Hematopoietic multipotent progenitor cell treated with erythropoietin and hydrocortisone succinate and interleukin-3 and kit ligand, for 17 days (in vitro differentiated cells): ENCODE data around the gene ZNF268.
"Not testable (repeated sequence)": the region's sequence is repeated elsewhere in the genome, so short reads cannot be mapped to it uniquely, and the experiment has no call there.

ENCODE experiments used
- DNase-seq: peaks from one replicate; pipeline ENCODE4 v3.0.0-alpha.2; 2015; ENCODE audit warnings: low spot score

The ZNF268 gene

DNA sequence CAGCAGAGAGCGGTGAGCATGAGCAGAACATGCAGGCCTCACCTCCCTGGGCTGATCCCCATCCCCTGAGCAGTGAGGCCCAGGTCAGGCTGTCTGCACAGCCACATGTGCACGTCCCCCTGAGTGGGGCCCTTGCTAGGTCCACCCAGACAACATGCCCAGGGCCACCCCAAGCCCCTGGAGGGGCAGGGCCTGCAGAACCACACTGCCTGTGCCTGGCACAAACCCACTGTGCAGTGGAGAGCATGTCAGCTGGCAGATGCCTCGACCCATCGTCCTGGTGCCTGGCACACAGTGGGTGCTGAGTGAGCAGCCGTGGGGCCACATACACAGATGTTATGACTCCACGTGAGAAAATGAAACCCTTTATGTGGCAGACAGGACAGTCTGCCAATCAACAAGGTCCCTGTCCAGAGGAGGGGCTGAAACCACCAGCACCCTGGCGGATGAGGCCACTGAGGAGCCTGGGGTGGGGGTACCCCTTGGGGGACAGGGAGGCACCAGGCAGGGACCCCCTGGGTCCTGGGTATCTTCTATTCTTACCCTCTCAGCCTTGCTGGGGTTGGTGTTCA lies 46.1 kb downstream of the ZNF268 start:
- DNase-seq, result no peak

GRCh38 chr12:133231001-133231400 lies 49.7 kb downstream of the ZNF268 start:
- DNase-seq, result no peak

GRCh38 chr12:133233006-133233405 lies 51.7 kb downstream of the ZNF268 start:
- no peak for DNase-seq

DNA sequence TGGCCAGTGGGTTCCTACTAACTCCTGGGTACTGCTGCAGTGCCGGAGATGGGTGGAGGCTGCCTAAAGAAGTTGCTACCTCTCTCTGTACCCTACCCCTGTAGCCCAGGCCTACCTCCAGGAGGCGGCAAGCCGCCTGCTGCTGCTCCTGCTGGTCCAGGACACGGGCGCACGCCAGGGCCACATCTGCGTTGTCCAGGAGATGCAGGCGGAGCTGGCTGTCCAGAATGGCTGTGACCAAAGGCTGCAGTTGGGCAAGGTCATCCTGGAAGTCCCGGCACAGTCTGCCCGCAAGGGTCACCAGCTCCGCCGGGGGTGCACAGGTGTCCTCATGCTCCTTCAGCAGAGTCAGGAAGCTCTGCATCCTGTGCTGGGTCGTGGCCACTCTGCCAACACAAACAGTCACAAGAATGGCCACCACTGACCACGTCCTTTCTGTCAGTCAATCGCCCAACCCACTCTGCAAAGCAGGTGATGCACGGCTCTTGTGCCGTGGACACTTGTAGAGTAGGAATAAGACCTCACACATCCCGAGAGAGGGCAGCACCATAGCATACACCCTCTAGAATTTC lies 52.8 kb downstream of the ZNF268 start:
- no peak for DNase-seq

GRCh38 chr12:133234971-133235370 lies 53.7 kb downstream of the ZNF268 start:
- DNase-seq, result no peak

DNA sequence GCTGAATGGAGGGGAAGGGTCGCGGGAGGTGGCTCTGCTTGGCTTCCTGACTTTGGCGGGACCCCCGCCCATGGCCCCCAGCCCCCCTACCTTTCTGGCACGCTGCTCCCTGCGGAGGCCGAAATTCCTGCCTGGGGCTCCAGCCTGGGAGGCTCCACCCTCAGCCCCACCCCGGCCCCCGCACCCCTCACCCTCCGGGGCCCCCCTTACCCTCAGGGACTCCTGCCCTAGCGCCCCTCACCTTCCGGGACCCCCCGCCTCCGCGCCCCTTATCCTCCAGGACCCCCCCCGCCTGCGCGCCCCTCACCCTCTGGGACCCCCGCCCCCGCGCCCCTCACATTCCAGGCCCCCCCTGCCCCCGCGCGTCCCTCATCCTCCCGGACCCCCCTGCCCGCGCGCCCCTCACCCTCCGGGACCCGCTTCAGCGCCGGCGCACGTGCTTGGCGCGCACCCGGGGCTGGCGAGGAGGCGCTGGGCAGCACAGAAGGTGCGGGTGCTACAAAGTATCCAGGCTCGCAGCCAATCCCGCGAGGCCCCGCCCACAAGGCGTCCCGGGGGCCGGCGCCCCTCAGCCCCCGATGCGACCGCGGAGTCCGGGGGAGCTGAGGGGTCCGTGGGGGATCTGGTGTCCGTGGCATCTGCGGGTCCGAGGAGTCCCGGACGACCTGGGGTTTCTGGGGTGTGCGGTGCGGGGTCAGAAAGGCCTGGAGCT lies 54.3 kb downstream of the ZNF268 start, which contains the start of gene ANHX:
Gene ANHX (minus strand): TSS at position 477 of the 712 bp plus-strand sequence. CDS start 1,521 bp downstream, outside the sequence.
- DNase-seq, result no peak

DNA sequence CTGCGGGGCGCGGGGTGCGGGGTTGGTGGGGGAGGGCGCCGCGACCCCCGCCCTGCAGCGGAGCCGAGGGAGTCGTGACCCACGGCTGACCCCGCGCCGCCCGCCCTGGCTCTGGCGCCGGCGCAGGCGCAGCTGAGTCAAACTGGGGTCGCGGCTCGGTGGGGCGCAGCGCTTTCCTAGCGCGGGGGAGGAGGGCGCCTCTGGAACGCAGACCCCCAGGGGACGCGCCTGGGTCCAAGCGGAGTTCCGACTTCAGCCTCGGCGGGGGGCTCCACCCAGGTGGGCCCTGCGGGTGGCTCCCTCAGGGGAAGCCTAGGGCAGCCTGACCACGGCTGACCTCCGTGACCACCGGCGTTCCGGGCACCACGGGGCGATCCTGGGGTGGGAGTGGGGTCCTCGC lies 54.8 kb downstream of the ZNF268 start:
- no peak for DNase-seq

GRCh38 chr12:133236556-133236955 lies 55.3 kb downstream of the ZNF268 start:
- no peak for DNase-seq

DNA sequence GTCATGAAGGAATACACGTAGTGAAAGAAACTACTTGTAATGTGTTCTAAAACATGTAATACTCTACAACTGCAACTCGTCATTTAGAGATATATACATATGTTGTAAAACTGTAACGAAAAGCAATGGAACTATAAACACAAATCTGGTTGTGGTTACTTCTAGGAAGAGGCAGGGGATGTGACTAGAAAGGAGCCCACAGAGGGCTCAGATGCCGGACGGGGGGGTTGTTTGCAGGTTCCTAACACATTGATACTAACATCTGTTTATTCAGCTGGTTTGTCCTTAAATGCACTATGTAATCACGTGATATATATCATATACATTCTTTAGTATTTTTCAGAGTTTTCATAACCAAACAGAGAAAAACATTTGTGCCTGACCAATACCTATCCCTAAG lies 70.4 kb downstream of the ZNF268 start:
- no peak for DNase-seq

- DNase-seq, result not testable (repeated sequence)
Observed at GRCh38 chr12:133255833-133256232, 74.5 kb downstream of the ZNF268 start.

DNA sequence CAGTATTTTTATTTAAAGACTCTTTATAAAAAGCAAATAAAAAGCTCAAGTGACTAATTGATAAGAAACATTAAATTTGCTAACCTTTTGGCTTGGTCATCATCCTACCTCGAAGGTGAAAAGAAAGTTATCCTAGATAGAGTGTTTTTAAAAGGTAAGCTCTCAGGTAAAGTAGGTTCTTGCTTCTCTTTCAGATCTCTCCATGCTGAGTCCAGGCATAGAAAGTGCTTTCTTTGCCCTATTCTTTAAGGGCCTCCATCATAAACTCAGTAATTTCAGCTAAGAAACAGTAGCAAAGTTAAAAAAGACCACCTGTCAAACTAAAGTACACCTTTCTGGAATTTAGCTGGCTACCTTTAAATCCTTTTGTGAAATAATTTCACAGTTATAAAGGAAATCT lies 75.0 kb downstream of the ZNF268 start:
- no peak for DNase-seq

DNA sequence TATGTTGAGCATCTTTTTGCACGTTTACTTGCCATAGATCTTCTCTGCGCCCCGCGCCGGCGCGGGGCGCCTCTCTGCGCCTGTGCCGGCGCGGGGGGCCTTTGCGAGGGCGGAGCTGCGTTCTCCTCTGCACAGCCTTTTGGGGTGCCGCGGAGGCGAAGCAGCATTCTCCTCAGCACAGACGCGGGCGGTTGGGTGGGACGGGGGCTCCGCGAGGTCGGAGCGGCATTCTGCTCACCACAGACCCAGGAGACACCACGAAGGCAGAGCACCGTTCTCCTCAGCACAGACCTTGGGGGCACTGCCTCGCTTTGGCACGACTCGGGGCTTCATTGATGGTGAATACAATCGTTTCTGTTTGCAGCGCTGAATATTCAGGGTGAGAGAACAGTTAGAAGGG lies 82.9 kb downstream of the ZNF268 start:
- DNase-seq, result no peak
